ENCODE measurements around the gene PRKG1.

DNA sequence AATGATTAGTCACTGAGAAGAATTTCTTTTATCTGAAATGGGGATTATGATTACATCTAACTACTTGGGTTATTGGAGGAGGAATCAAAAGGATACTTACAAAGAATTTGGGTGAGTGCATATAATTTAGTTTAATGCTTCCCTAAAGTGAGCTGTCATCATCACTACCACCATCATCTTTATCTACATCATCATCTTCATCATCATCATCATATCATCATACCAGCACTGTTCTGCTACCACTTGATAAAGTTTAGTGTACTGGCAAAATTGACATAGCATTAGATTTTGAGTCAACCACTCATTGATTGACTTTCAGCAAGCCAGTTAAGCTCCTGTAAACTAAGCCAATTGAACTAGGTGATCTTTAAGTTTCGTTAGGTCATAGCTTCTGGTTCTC is 994.2 kb downstream of the PRKG1 start:
- TF ChIP-seq, protein P1, sequence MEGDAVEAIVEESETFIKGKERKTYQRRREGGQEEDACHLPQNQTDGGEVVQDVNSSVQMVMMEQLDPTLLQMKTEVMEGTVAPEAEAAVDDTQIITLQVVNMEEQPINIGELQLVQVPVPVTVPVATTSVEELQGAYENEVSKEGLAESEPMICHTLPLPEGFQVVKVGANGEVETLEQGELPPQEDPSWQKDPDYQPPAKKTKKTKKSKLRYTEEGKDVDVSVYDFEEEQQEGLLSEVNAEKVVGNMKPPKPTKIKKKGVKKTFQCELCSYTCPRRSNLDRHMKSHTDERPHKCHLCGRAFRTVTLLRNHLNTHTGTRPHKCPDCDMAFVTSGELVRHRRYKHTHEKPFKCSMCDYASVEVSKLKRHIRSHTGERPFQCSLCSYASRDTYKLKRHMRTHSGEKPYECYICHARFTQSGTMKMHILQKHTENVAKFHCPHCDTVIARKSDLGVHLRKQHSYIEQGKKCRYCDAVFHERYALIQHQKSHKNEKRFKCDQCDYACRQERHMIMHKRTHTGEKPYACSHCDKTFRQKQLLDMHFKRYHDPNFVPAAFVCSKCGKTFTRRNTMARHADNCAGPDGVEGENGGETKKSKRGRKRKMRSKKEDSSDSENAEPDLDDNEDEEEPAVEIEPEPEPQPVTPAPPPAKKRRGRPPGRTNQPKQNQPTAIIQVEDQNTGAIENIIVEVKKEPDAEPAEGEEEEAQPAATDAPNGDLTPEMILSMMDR (IDR thresholded peaks at IDR 0.05): no peak
- TF ChIP-seq EP300 (IDR thresholded peaks at IDR 0.05) (no peak), POLR2AphosphoS5 (IDR thresholded peaks at IDR 0.05) (no peak)
